Astrocyte of the spinal cord (primary cell): ENCODE data around the gene HP1BP3.

Source experiments
- DNase-seq: peaks from one replicate; pipeline ENCODE4 v3.0.0; 2011; ENCODE audit warnings: low read depth, low spot score
- H3K4me3 ChIP-seq: 2 replicates; pipeline ENCODE4 v1.5.1; 2011; ENCODE audit warnings: low read depth, mild to moderate bottlenecking, low read length, moderate library complexity
- in situ Hi-C: cut with HindIII; loops from 2 replicates; pipeline ENCODE4 v1.10.0; 2017; ENCODE audit warnings: low sequenced_read_pairs
- TF ChIP-seq, protein P1 (sequence below): IDR thresholded peaks from 2 replicates; pipeline ENCODE4 v1.5.1; 2012; ENCODE audit warnings: low read depth, mild to moderate bottlenecking, low read length, inconsistent platforms

The HP1BP3 gene, protein sequence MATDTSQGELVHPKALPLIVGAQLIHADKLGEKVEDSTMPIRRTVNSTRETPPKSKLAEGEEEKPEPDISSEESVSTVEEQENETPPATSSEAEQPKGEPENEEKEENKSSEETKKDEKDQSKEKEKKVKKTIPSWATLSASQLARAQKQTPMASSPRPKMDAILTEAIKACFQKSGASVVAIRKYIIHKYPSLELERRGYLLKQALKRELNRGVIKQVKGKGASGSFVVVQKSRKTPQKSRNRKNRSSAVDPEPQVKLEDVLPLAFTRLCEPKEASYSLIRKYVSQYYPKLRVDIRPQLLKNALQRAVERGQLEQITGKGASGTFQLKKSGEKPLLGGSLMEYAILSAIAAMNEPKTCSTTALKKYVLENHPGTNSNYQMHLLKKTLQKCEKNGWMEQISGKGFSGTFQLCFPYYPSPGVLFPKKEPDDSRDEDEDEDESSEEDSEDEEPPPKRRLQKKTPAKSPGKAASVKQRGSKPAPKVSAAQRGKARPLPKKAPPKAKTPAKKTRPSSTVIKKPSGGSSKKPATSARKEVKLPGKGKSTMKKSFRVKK

DNA sequence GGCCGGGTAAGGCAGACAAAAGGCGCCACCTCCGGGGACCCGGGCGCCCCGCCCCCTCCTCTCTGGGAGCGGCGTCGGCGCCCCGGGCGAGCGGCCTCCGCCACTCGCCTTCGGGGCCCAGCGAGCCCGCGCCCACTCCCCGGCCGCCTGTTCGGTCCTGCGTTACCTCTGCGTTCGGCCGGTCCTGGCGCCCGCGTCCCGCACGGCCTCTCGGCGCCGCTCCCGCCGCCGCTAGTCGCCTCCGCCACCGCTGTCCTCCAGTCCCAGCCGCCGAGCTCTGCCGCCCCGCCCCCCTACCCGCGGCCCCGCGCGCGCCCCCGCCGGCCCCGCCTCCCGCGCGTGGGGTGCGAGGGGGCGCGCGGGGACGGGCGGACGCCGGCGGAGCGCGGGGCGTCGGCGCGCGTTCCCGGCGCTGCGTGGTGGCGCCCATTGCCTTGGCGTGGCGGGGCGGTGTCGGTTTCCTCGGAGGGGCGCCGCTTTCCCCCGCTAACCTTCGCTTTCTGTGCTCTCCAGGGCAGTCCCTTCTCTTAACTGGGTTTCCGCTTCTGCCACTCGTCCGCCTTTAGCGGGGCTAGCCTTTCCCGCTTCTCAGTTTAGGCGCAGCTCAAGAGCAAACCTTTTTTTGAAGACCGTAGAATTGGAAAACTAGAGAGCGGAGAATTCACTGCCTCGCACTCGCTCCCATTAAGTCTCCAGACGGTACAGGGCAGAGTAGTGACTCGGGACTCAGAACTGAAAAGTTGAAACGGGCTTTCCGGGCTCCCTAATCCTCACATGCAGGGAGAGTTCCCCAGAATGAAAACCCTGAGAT, at the start of gene HP1BP3:
Gene HP1BP3 (minus strand): TSS at position 279 of the 811 bp plus-strand sequence. CDS start 6,867 bp downstream, outside the sequence.
- in situ Hi-C loops: no loop called here
- TF ChIP-seq, protein P1, sequence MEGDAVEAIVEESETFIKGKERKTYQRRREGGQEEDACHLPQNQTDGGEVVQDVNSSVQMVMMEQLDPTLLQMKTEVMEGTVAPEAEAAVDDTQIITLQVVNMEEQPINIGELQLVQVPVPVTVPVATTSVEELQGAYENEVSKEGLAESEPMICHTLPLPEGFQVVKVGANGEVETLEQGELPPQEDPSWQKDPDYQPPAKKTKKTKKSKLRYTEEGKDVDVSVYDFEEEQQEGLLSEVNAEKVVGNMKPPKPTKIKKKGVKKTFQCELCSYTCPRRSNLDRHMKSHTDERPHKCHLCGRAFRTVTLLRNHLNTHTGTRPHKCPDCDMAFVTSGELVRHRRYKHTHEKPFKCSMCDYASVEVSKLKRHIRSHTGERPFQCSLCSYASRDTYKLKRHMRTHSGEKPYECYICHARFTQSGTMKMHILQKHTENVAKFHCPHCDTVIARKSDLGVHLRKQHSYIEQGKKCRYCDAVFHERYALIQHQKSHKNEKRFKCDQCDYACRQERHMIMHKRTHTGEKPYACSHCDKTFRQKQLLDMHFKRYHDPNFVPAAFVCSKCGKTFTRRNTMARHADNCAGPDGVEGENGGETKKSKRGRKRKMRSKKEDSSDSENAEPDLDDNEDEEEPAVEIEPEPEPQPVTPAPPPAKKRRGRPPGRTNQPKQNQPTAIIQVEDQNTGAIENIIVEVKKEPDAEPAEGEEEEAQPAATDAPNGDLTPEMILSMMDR: no peak
- peak within 1 kb of the TSS; percentile 98 for H3K4me3 ChIP-seq
- DNase-seq: peak; percentile 77

DNA sequence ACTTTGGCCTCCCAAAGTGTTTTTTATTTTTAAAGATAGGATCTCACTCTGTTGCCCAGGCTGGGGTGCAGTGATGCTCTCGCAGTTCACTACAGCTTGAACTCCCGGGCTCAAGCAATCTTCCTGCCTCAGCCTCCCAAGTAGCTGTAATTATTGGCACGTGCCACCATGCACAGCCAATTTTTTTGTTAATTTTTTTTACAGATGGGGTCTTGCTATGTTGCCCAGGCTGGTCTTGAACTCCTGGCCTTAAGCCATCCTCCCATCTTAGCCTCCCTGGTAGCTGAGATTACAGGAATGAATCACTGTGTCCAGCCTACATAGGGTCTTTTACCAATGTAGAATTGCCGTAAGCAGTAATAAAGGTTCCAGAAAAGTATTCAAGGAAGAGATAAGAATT, 49.1 kb upstream of the HP1BP3 start:
- no peak for DNase-seq
- TF ChIP-seq, protein P1: no peak
- H3K4me3 ChIP-seq: no peak overlapping the region
- in situ Hi-C loops: no loop called here

DNA sequence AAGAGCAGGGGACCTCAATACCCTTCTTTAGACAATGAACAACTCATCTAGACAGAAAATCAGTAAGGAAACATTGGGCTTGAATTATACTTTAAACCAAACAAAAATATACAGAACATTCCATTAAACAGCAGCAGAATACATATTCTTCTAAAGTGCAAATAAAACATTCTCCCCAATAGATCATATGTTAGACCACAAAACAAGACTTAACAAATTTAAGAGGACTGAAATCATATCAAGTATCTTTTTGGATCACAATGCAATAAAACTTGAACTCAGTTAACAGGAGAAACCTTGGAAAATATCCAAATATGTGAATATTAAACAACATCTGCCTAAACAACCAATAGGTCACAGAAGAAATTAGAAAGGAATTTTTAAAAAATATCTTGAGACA, 47.7 kb upstream of the HP1BP3 start:
- H3K4me3 ChIP-seq: no peak overlapping the region
- TF ChIP-seq, protein P1: no peak
- DNase-seq: no peak
- in situ Hi-C loops: no loop called here

DNA sequence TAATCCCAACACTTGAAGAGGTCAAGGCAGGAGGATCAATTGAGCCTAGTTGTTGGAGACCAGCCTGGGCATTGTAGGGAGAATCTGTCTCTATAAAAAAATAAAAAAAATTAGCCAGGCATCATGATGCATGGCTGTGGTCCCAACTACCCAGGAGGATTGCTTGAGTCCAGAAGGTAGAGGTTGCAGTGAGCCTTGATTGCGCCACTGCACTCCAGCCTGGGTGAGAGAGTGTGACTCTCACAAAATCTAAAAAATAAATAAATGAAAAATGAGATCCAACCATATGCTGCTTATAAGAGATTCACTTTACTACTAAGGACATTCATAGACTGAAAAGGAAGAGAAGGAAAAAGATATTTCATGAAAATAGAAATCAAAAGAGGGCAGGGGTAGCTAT, 47.1 kb upstream of the HP1BP3 start:
- in situ Hi-C loops: no loop called here
- H3K4me3 ChIP-seq: no peak overlapping the region
- TF ChIP-seq, protein P1: no peak

DNA sequence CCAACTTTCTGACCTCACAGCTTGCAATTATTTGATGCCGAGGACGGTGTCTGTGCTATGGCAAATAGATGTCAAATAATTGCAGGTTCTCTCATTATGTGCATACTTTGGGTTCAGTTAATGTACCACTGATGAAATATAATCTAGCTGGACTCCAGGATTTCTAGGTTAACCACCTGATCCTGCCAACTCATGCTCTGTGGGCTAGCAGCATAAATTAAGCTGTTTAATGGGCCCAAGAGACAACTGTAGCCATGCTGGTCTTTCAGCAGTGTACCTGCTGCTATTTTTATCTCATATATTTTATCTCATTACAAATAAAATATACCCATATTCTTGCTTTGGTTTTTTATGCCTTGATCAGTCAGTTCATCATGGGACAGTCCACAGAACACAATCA, 43.3 kb upstream of the HP1BP3 start:
- no peak for DNase-seq
- no peak overlapping the region for H3K4me3 ChIP-seq
- in situ Hi-C loops: no loop called here
- TF ChIP-seq, protein P1: no peak

More for the DNA sequence above, 47.1 kb upstream of the HP1BP3 start:
- DNase-seq: no peak

DNA sequence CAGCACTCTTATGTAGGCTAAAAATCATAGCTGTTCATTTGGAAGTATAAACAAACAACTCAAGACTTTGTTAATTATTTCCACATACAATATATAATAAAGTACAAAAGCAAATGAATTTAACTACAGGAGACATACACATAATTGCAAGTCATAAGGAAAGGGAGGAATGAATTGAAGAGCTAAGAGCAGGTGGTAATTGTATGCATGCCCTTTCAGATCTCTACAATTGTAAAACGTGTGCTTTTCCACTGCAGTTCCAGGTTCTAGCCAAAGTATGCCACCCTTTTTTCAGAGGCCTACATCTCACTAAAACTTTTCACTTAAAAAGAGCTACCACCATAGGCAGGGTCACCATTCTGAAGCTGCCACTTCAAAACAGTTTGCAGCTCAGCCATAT, 42.8 kb upstream of the HP1BP3 start:
- TF ChIP-seq, protein P1: no peak
- in situ Hi-C loops: no loop called here
- no peak overlapping the region for H3K4me3 ChIP-seq
- DNase-seq: no peak
